UCSD-AML1 (cell line): ENCODE results near the gene PRXL2B.
"Not testable (repeated sequence)": the region's sequence is repeated elsewhere in the genome, so short reads cannot be mapped to it uniquely, and the experiment has no call there.

Experiments
- DNase-seq: peaks from one replicate; lab custom pipeline; 2025; ENCODE audit not compliant: unreplicated experiment; lab: John Stamatoyannopoulos, UW

The PRXL2B gene

DNA sequence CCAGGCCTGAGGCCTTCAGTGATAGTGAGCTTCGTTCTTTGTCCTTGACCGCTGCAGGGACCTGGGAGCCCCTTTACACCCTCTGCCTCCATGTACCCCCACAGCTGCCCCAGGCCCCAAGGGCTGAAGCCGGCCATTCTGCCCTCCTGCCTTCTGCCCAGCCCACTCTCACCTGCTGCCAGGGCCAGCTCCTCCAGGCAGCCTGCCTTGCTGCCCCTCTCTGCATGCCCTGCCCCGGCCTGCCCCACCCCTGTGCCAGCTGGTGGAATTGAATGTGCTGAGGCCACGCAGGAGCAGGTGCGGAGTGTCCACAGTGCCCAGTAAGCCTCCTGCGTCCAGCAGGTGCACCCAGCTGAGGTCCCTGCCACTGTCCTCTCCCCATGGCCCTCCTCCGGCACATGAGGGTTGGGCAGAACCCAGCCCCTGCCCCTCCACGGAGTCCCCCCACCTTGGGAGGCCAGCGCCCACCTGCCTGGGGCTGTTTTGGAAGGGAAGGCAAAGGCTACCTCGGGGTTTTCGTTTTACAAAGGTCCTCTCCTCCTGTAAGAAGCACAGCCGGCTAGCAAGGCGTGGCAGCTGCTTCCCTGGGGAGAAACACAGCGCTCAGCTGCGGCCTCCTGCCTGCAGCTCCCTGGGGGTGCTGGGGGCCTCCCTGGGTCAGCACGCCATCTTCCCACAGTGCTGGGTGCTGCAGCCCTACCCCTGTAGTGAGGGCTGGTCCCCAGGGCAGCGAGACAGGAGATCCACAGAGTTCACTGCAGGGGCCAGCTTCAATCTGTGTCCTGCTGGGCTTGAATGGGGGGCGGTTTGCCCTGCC, 25.3 kb downstream of the PRXL2B start:
- DNase-seq: no peak

- DNase-seq: no peak
Measured at GRCh38 chr1:2612591-2613365, 26.2 kb downstream of the PRXL2B start.

DNA sequence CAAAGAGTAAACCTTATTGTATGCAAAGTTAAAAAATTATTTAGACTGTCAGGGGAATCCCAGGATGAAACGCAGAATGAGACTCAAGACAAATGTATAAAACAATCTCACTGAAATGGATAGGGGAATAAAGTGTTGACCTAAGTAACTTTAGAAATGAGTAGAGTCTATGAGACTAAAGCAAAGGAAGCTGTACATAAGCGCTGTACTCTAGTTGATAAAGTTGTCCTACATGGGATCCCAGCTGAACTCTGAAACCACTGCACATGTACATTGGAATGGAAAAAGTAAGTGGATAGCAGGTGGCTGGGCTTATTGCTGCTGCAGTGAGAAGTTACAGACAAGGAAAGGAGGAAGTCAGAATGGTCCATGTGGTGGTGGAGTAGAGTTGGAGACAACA, 27.6 kb downstream of the PRXL2B start:
- no peak for DNase-seq

DNA sequence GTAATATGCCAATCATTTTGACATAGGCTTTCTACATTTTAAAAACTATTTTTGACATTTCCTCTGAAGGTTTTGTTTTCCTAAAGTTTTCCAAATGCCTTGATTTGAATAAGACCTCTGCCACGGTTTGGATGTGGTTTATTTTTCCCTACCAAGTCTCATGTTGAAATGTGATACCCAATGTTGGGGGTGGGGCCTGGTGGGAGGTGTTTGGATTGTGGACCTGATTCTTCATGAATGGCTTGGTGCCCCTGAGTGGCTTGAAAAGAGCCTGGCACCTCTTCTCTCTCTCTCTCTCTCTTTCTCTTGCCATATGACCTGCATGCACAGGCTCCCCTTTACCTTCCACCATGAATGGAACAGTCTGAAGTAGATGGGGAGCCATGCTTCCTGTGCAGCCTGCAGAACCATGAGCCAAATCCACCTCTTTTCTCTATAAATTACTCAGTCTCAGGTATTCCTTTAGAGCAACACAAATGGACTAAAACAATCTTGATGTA, 31.4 kb downstream of the PRXL2B start:
- DNase-seq: no peak

GRCh38 chr1:2623571-2624337, 37.2 kb downstream of the PRXL2B start:
- no peak for DNase-seq

DNA sequence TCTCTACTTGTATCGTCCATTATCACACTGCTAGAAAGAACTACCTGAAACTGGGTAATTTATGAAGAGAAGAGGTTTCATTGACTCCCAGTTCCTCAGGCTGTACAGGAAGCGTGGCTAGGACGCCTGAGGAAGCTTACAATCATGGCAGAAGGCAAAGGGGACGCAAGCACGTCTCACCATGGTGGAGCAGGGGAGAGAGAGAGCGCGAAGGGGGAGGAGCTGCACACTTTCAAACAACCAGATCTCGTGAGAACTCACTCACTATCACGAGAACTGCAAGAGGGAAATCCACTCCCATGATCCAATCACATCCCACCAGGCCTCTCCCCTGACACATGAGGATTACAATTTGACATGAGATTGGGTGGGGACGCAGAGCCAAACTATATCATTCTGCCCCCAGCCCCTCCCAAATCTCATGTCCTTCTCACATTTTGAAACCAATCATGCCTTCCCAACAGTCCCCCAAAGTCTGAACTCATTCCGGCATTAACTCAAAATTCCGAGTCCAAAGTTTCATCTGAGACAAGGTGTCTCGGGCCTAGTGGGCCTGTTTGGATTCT, 38.2 kb downstream of the PRXL2B start:
- no peak for DNase-seq

GRCh38 chr1:2625311-2625710, 38.7 kb downstream of the PRXL2B start:
- no peak for DNase-seq

DNA sequence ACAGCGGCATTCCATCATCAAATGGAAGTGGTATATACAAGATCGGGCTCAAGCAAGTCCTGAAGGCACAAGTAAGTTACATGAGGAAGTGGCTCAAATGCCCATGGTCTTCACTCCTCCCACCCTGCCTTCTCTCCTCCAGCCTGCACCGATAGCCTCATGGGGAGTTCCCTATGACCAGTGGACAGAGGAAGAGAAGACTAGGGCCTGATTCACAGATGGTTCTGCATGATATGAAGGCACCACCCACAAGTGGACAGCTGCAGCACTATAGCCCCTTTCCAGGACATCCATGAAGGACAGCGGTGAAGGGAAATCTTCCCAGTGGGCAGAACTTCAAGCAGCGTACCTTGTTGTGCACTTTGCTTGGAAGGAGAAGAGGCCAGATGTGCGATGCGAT, 39.2 kb downstream of the PRXL2B start:
- not testable (repeated sequence) for DNase-seq

GRCh38 chr1:2627746-2628145, 41.2 kb downstream of the PRXL2B start:
- no peak for DNase-seq

GRCh38 chr1:2628191-2628932, 41.8 kb downstream of the PRXL2B start:
- DNase-seq: no peak

DNA sequence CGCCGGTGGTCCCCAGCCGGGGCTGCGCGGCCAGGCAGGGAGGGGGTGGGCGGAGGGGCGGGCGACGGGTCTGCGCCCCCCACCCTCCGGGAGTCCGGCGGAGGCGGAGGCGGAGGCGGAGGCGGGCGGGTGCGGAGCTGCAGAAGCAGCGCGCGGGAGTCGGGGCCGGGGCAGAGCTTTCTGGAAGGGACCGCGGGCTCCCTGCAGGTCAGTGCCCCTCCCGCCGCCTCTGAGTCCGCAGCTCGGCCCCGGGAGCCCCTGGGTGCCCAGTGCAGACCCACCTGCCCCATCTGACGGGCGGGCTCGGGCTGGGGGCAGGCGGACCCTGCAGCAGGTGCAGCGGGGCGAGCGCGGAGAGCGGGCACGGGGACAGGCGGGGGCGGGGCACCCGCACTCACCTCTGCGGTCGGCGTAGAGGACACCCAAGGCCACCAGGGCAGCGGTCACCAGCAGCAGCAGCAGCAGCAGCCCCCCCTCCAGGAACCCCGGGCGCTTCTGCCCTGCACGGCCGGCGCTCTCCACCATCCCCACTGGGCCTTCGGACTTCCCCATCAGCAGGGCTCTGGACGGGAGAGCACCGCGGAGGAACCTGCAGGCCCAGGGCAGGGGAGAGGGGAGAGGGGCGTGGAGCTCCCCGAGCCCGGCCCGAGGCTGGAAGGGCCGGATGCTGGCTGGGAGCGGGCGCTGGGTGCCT, 42.5 kb downstream of the PRXL2B start:
- DNase-seq: no peak

DNA sequence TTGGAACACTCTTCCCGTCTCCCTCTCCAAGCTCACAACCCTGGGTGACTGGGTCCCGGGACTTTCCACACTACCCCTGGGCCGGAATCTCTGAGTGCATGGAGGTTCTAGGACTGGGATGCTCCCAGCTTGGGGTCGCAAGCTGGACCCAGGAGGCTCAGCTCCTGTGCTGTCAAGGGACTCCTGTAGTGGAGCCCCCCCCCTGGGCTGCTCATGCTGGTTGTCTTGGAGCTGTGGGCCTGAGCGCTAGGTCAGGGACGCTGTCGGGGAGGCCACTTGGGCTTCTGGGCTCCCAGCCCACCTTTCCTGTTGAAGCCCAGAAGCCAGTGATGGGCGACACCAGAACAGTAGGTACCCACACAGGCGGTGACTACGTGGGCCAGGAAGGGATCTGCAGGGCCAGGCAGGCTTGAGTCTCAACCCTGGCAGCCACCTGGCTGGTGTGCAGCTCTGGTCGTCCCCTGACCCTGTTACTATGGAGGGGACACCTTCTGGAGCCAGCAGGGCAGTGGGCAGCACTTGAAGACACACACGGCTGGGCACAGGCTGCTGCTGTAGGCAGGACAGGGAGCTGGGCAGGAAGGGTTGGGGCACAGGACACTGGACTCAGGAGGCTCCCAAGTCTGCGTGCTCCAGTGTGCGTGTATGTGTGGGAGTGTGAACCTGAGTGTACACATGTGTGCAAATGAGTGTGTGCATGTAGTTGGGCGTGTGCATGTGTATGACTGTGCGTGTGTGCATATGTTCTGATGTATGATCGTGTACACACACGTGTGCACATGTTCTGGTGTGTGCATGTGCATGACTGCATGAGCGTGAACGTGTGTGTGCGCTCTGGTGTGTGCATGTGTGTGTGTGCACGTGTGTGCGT, 43.3 kb downstream of the PRXL2B start:
- no peak for DNase-seq

DNA sequence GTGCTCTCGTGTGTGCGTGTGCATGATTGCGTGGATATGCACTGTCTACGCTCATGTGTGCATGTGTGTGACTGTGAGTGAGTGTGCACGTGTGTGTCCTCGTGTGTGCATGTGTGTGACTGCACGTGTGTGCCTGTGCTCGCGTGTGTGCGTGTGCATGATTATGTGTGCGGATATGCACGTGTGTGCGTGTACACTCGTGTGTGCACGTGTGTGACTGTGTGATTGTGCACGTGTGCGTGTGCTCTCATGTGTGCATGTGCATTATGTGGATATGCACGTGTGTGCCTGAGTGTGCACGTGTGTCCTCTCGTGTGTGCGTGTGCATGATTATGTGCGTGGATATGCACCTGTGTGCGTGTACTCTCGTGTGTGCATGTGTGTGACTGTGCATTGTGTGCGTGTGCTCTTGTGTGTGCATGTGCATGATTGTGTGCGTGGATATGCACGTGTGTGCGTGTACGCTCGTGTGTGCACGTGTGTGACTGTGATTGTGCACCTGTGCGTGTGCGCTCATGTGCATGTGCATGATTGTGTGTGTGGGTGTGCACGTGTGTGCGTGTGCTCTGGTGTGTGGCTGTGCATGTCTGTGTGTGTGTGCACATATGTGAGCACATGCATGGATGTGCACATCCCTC, 44.0 kb downstream of the PRXL2B start:
- no peak for DNase-seq

DNA sequence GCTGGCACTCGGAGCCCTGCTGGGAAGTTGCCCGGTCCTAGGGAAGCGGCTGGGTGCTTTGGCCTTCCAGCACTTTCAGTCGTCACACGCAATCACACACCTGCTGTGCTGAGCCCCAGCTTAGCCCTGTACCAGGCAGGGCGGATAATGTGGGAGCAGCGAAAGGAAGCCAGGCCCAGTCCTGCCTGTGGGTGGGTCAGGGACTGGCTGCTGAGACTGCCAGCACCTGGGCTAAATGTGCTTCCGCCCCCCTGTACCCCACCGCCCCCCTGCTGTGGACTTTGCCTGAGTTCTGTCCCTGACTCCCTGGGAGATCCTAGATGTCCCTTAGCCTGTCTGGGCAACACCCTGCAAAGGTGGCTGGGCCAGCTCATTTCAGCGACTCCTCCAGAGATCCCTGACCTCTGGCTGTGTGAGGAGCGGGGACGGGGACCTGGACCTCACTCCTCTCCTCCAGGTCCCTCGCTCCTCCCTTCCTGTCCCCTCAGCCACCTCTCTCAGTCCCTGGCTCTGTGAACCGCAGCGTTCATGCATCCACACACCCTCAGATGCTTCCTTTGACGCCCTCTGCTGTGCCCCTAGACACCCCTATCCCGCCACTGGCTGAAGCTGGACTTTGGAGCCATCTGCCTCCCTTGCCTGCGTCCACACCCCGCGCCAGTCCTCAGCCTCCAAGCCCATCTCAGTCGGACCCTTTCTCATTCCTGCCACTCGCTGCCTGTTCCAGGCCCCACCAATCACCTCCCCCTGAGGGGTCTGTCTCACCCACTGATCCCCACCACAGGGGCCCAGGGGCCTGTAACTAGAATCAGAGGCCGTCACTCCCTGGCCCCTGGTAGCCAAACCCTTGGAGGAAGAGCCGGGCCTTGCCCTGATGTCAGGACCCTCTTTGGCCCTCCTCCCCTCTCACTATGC, 44.8 kb downstream of the PRXL2B start:
- DNase-seq: no peak

DNA sequence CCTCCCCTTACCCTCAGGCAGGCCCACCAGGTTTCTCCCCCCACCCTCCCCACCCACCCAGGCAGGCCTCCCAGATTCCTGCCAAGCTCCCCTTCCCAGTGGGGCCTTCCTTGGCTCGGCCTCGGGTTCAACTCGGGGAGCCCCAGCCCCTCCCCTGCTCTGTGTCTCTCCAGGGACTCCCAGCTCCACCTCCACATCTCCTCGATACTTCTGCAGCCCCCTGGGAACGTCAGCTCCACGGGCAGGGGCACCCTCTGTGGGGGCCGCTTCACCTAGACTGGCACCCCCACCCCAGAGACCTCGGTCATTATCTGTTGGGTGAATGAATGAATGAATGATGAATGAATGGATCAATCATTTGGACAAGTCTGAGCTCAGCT, 45.5 kb downstream of the PRXL2B start:
- no peak for DNase-seq

- DNase-seq: no peak
Measured at GRCh38 chr1:2632561-2633361, 46.2 kb downstream of the PRXL2B start, which contains the start of gene MMEL1. Gene MMEL1 (minus strand): TSS chr1:2633016. CDS start chr1:2629484, 3,532 bp downstream.
